ENCODE measurements around the gene SMCO4. TPM values are rescaled to one million over a fixed set of nuclear protein-coding genes. Genes with fewer than 3 reads are reported as not detected.

The SMCO4 gene
- total RNA-seq, 3 donors from 2014 or later (not counting 1 experiment from before 2014, with no cell fraction given) = 2.7 to 4.6 (median 3.6) TPM

GRCh38 chr11:93512949-93513667 lies 30.1 kb downstream of the SMCO4 start:
- Mint-ChIP-seq H3K9me3 (no peaks in the 10 kb centered on the region), H3K4me3 (no peak overlapping the region), H3K36me3 (no peaks in the 10 kb centered on the region), H3K27me3 (ENCODE audit: low read depth in 2 of 2) (no peaks in the 10 kb centered on the region), H3K4me1 (peaks cover 0 to under 1% of the 10 kb centered on the region in 2 donors), H3K27ac (no peak overlapping the region)
- no peak for ATAC-seq
- H3K27ac ChIP-seq (ENCODE audit: low read length) = no peak overlapping the region
- no peaks in the 10 kb centered on the region for H3K36me3 ChIP-seq (ENCODE audit: control insufficient read depth, insufficient read depth, low read length)
- H3K4me3 ChIP-seq (ENCODE audit: low read length) = no peak overlapping the region
- no peaks in the 10 kb centered on the region for H3K27me3 ChIP-seq (ENCODE audit: control insufficient read depth, insufficient read depth, low read length)
- no peak for TF ChIP-seq CTCF (IDR thresholded peaks at IDR 0.05)
- intact Hi-C loops (cut with micrococcal nuclease) = no loop called here
- DNase-seq = no peak
- WGBS (ENCODE audit: insufficient coverage) = 100% methylated on average over 3 of the region's 3 CpGs
- H3K9me3 ChIP-seq (ENCODE audit: control insufficient read depth, insufficient read depth, low read length) = peaks cover 3% of the 10 kb centered on the region
- no peaks in the 10 kb centered on the region for H3K4me1 ChIP-seq (ENCODE audit: control insufficient read depth, insufficient read depth, low read length)

- WGBS (ENCODE audit: insufficient coverage) = 79% methylated on average over 4 of the region's 4 CpGs
- Histone ChIP-seq H3K4me1 (ENCODE audit: control insufficient read depth, insufficient read depth, low read length) (no peaks in the 10 kb centered on the region), H3K27ac (ENCODE audit: low read length) (no peak overlapping the region), H3K36me3 (ENCODE audit: control insufficient read depth, insufficient read depth, low read length) (no peaks in the 10 kb centered on the region), H3K27me3 (ENCODE audit: control insufficient read depth, insufficient read depth, low read length) (no peaks in the 10 kb centered on the region), H3K4me3 (ENCODE audit: low read length) (no peak overlapping the region), H3K9me3 (ENCODE audit: control insufficient read depth, insufficient read depth, low read length) (peaks cover 3% of the 10 kb centered on the region)
- Mint-ChIP-seq H3K36me3 (no peaks in the 10 kb centered on the region), H3K4me3 (no peak overlapping the region), H3K27ac (no peak overlapping the region), H3K9me3 (no peaks in the 10 kb centered on the region), H3K27me3 (ENCODE audit: low read depth in 2 of 2) (no peaks in the 10 kb centered on the region), H3K4me1 (no peaks in the 10 kb centered on the region)
- intact Hi-C loops (cut with micrococcal nuclease) = no loop called here
- TF ChIP-seq CTCF (IDR thresholded peaks at IDR 0.05) = no peak
- ATAC-seq (no peak), DNase-seq (no peak)
Observed at GRCh38 chr11:93512073-93512475, 31.1 kb downstream of the SMCO4 start.

GRCh38 chr11:93510196-93510873 lies 32.9 kb downstream of the SMCO4 start:
- ATAC-seq (no peak), DNase-seq (no peak)
- intact Hi-C loops (cut with micrococcal nuclease) = no loop called here
- peaks cover under 1 to 5% of the 10 kb centered on the region in 2 donors for H3K4me1 Mint-ChIP-seq
- no peak overlapping the region for H3K27ac ChIP-seq (ENCODE audit: low read length)
- H3K4me3 ChIP-seq (ENCODE audit: low read length) = no peak overlapping the region
- no peaks in the 10 kb centered on the region for H3K36me3 ChIP-seq (ENCODE audit: control insufficient read depth, insufficient read depth, low read length)
- no peaks in the 10 kb centered on the region for H3K9me3 Mint-ChIP-seq
- no peaks in the 10 kb centered on the region for H3K27me3 Mint-ChIP-seq (ENCODE audit: low read depth in 2 of 2)
- H3K4me3 Mint-ChIP-seq = no peak overlapping the region
- no peaks in the 10 kb centered on the region for H3K27me3 ChIP-seq (ENCODE audit: control insufficient read depth, insufficient read depth, low read length)
- no peak overlapping the region for H3K27ac Mint-ChIP-seq
- H3K36me3 Mint-ChIP-seq = no peaks in the 10 kb centered on the region
- 72% methylated on average over 3 of the region's 3 CpGs for WGBS (ENCODE audit: insufficient coverage)
- no peak for TF ChIP-seq CTCF (IDR thresholded peaks at IDR 0.05)
- H3K9me3 ChIP-seq (ENCODE audit: control insufficient read depth, insufficient read depth, low read length) = peaks cover 3% of the 10 kb centered on the region
- H3K4me1 ChIP-seq (ENCODE audit: control insufficient read depth, insufficient read depth, low read length) = no peaks in the 10 kb centered on the region
